ENCODE results near the gene MCF2L. TPM values are rescaled to one million over a fixed set of nuclear protein-coding genes. Genes with fewer than 3 reads are reported as not detected.

Gene MCF2L
- total RNA-seq, 1 donor from 2014 or later: 8.0 TPM

DNA sequence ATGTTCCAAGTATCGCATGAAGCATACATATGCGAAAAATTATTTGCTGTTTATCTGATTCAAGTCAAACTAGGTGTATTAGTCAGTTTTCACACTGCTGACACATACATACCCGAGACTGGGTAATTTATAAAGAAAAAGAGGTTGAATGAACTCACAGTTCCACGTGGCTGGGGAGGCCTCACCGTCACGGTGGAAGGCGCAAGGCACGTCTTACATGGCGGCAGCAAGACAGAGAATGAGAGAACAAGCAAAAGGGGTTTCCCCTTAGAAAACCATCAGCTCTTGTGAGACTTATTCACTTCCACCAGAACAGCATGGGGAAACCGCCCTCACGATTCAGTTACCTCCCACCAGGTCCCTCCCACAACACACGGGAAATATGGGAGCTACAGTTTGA, 176.5 kb downstream of the MCF2L start:
- no peak for DNase-seq (ENCODE audit: low read depth in 2 of 2)

GRCh38 chr13:113145911-113146598, 177.0 kb downstream of the MCF2L start:
- no peak for DNase-seq (ENCODE audit: low read depth in 2 of 2)

DNA sequence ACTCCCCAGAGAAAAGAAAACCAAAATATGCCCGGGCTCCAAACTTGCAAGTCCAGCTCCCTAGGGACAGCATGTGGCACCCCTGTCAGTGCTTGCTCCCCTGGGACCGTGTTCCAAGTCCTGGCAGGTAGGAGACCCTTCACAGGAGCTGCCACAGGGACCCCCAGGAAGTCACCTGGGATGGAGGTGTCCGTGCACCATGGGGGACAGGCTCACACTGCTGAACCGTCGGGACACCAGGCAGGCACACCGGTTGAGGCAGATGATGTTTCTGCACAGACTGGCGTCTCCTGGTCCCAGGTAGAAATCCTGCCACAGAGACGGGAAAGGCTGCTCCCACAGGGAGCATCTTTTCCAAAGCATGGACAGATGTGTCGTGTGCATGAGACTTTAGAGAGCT, 177.7 kb downstream of the MCF2L start:
- DNase-seq (ENCODE audit: low read depth in 2 of 2): no peak

DNA sequence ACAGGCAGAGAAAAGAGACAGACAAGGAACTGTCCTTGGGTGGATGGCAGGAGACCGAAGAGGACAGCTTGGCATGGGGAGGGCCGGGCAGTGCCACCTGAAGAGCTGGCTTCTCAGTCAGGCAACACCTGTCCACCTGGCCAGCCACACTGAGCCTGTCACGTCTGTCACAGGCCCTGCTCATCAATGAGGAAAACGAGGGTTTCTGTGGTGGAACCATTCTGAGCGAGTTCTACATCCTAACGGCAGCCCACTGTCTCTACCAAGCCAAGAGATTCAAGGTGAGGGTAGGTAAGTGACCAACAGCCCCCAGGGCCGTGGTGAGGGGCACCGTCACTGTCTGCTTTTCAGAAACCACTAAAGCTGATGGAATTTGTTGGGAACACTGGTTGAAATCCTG, 178.2 kb downstream of the MCF2L start:
- no peak for DNase-seq (ENCODE audit: low read depth in 2 of 2)

DNA sequence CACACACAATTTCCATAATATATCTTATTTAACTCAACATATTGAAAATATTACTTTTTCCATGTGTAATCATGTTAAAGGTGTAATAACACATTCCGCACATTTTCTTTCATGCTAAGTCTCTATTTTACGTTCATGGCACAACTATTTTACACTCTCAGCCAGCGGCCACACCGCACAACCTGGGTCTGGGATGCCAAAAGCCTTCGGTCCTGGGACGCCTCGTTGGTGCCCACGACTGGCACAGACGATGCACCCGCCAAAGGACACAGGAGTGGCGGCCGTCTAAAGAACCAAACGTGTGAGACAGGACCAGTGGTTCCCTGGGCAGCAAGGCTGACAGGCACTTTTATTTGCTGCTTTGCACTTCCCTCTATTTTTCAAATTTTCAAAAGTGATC, 179.4 kb downstream of the MCF2L start:
- DNase-seq (ENCODE audit: low read depth in 2 of 2): no peak

DNA sequence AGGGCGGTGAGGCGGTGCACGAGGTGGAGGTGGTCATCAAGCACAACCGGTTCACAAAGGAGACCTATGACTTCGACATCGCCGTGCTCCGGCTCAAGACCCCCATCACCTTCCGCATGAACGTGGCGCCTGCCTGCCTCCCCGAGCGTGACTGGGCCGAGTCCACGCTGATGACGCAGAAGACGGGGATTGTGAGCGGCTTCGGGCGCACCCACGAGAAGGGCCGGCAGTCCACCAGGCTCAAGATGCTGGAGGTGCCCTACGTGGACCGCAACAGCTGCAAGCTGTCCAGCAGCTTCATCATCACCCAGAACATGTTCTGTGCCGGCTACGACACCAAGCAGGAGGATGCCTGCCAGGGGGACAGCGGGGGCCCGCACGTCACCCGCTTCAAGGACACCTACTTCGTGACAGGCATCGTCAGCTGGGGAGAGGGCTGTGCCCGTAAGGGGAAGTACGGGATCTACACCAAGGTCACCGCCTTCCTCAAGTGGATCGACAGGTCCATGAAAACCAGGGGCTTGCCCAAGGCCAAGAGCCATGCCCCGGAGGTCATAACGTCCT, 180.0 kb downstream of the MCF2L start:
- no peak for DNase-seq (ENCODE audit: low read depth in 2 of 2)

Other genes with a start within 250 kb of the MCF2L start
- not detected in 2 replicates for gene F7, start 136.6 kb downstream of the MCF2L start, total RNA-seq
- not detected in 2 replicates for gene F10, start 153.6 kb downstream of the MCF2L start, total RNA-seq
- not detected in 2 replicates for gene PROZ, start 189.4 kb downstream of the MCF2L start, total RNA-seq
- gene PCID2, start 239.5 kb downstream of the MCF2L start, total RNA-seq: 42.6 and 51.0 TPM in 2 replicates
- 80.1 and 97.7 TPM in 2 replicates for gene CUL4A, start 240.4 kb downstream of the MCF2L start, total RNA-seq